GM21367 (cell line): ENCODE measurements around the gene ZNF512B.
"Not testable (repeated sequence)": the region's sequence is repeated elsewhere in the genome, so short reads cannot be mapped to it uniquely, and the experiment has no call there.

Experiments
- ATAC-seq: cut with Tn5 transposase; IDR thresholded peaks from one replicate; pipeline ENCODE4 v1.9.1; 2021; ENCODE audit not compliant: unreplicated experiment

ZNF512B gene

GRCh38 chr20:63978319-63979228 is 8.8 kb upstream of the ZNF512B start:
- ATAC-seq = no peak

- ATAC-seq = no peak
Measured at GRCh38 chr20:63977739-63978276, 8.1 kb upstream of the ZNF512B start.

GRCh38 chr20:63976980-63977738 is 7.4 kb upstream of the ZNF512B start:
- ATAC-seq = no peak

- not testable (repeated sequence) for ATAC-seq
Measured at GRCh38 chr20:63976511-63976910, 6.8 kb upstream of the ZNF512B start.

GRCh38 chr20:63974402-63975200 is 4.9 kb upstream of the ZNF512B start:
- no peak for ATAC-seq

- no peak for ATAC-seq
Measured at GRCh38 chr20:63973636-63974401, 4.1 kb upstream of the ZNF512B start.

- no peak for ATAC-seq
Measured at GRCh38 chr20:63973160-63973479, 3.4 kb upstream of the ZNF512B start.

- no peak for ATAC-seq
Measured at GRCh38 chr20:63972312-63973159, 2.8 kb upstream of the ZNF512B start.

- not testable (repeated sequence) for ATAC-seq
Measured at GRCh38 chr20:63971960-63972311, 2.2 kb upstream of the ZNF512B start.

GRCh38 chr20:63970714-63971431 is 1.1 kb upstream of the ZNF512B start:
- ATAC-seq = no peak

GRCh38 chr20:63968928-63969760 is 586 bp downstream of the ZNF512B start:
- ATAC-seq = no peak

- ATAC-seq = no peak
Measured at GRCh38 chr20:63968136-63968927, 1.4 kb downstream of the ZNF512B start.

GRCh38 chr20:63967330-63968135 is 2.2 kb downstream of the ZNF512B start:
- ATAC-seq = no peak

- ATAC-seq = no peak
Measured at GRCh38 chr20:63966944-63967322, 2.8 kb downstream of the ZNF512B start.

- no peak for ATAC-seq
Measured at GRCh38 chr20:63966172-63966943, 3.4 kb downstream of the ZNF512B start.

GRCh38 chr20:63964412-63964811 is 5.3 kb downstream of the ZNF512B start:
- no peak for ATAC-seq
